Thoracic aorta (tissue), 2 donors: Measurements from ENCODE around the gene JADE2. TPM values are rescaled to one million over a fixed set of nuclear protein-coding genes. Genes with fewer than 3 reads are reported as not detected.
A peak's percentile ranks its signal among the peaks of the same experiment; 100 is the strongest.

Experiments used
- ATAC-seq: fragments of 150-250 bp; one replicate; pipeline ENCODE4 v1.8.0; 2017; ENCODE audit warnings: low read depth; ENCODE audit not compliant: insufficient number of reproducible peaks, low FRiP score
- DNase-seq: peaks from one replicate; pipeline ENCODE4 v3.0.0-alpha.2; 2020; ENCODE audit warnings: low spot score
- H3K27ac ChIP-seq, 2 donors: fragments of 200-600 bp; sonication (generic); 1 replicate in 1 of 2; 2 replicates in 1 of 2; pipeline ENCODE4 v1.5.1; 2016; ENCODE audit warnings: mild to moderate bottlenecking in 2 of 2, moderate library complexity in 2 of 2
- H3K27me3 ChIP-seq: fragments of 200-600 bp; sonication (generic); replicated peaks from 2 replicates; pipeline ENCODE4 v1.6.0; 2016; ENCODE audit warnings: mild to moderate bottlenecking; ENCODE audit not compliant: insufficient read depth
- H3K36me3 ChIP-seq: fragments of 200-600 bp; sonication (generic); one replicate; pipeline ENCODE4 v1.5.1; 2016
- H3K4me1 ChIP-seq, 2 donors: fragments of 200-600 bp; sonication (generic); 1 replicate in 1 of 2; 2 replicates in 1 of 2; pipeline versions ENCODE4 v1.5.1 to v1.6.0; 2016; ENCODE audit warnings: low read depth in 2 of 2, mild to moderate bottlenecking in 1 of 2; ENCODE audit not compliant: control insufficient read depth in 1 of 2
- H3K4me3 ChIP-seq: fragments of 200-600 bp; sonication (generic); 2 replicates; pipeline ENCODE4 v1.5.1; 2016; ENCODE audit warnings: mild to moderate bottlenecking
- H3K9me3 ChIP-seq: fragments of 200-600 bp; sonication (generic); 2 replicates; pipeline ENCODE4 v1.5.1; 2016
- CTCF ChIP-seq: fragments of 200-600 bp; sonication (generic); IDR thresholded peaks from one replicate; pipeline ENCODE4 v1.5.1; 2019; ENCODE audit warnings: antibody characterized with exemption
- total RNA-seq, 2 donors: library from RNA; depleted of rRNA; stranded (reverse); fragments of >200 nt; gene quantifications; one replicate each; pipeline versions ENCODE4 v1.1.0 to v1.2.3, GENCODE V29; 2016

The JADE2 gene
- total RNA-seq, 2 donors from 2014 or later = 54.0 to 81.3 TPM

- Histone ChIP-seq H3K27ac (no peak overlapping the region), H3K27me3 (no peaks in the 10 kb centered on the region), H3K4me1 (peaks cover 13 to 43% of the 10 kb centered on the region in 2 donors), H3K36me3 (peaks cover 64% of the 10 kb centered on the region), H3K4me3 (no peak overlapping the region), H3K9me3 (no peaks in the 10 kb centered on the region)
- TF ChIP-seq CTCF = no peak
- peak; percentile 10 for ATAC-seq
- no peak for DNase-seq
Observed at GRCh38 chr5:134577022-134577795, 51.7 kb downstream of the JADE2 start.

- no peak overlapping the region for H3K4me3 ChIP-seq
- H3K27ac ChIP-seq = no peak overlapping the region
- TF ChIP-seq CTCF = peak; percentile 80
- ATAC-seq = no peak
- peaks cover 57% of the 10 kb centered on the region for H3K36me3 ChIP-seq
- H3K9me3 ChIP-seq = no peaks in the 10 kb centered on the region
- no peak for DNase-seq
- H3K27me3 ChIP-seq = no peaks in the 10 kb centered on the region
- H3K4me1 ChIP-seq = peaks cover 14 to 49% of the 10 kb centered on the region in 2 donors
Observed at GRCh38 chr5:134577796-134578577, 52.5 kb downstream of the JADE2 start.

GRCh38 chr5:134578578-134579283, 53.3 kb downstream of the JADE2 start:
- ATAC-seq (no peak), DNase-seq (no peak)
- Histone ChIP-seq H3K4me1 (peaks cover 14 to 49% of the 10 kb centered on the region in 2 donors), H3K9me3 (no peaks in the 10 kb centered on the region), H3K4me3 (no peak overlapping the region), H3K36me3 (peaks cover 49% of the 10 kb centered on the region), H3K27ac (no peak overlapping the region), H3K27me3 (no peaks in the 10 kb centered on the region)
- no peak for TF ChIP-seq CTCF

- ATAC-seq (no peak), DNase-seq (no peak)
- H3K27ac ChIP-seq = peak overlapping the region; percentile 36 to 63
- no peaks in the 10 kb centered on the region for H3K9me3 ChIP-seq
- H3K27me3 ChIP-seq = no peaks in the 10 kb centered on the region
- peaks cover 43% of the 10 kb centered on the region for H3K36me3 ChIP-seq
- H3K4me1 ChIP-seq = peaks cover 14 to 49% of the 10 kb centered on the region in 2 donors
- TF ChIP-seq CTCF = no peak
- no peak overlapping the region for H3K4me3 ChIP-seq
Observed at GRCh38 chr5:134579284-134579771, 53.9 kb downstream of the JADE2 start.
